Stimulated activated memory B cell treated with anti-CD40 and anti-IgM and Interleukin-4, amounts not matched to agents 10 μg/mL and 1 μg/mL and 100 μg/mL, for 72 hours (primary cell): Measurements from ENCODE around the gene SLC27A2.
A peak's percentile ranks its signal among the peaks of the same experiment; 100 is the strongest.

Experiments used
- ATAC-seq: fragments of 150-1000 bp; cut with Tn5 transposase; 2 replicates; pipeline ENCODE4 v1.10.0; 2021
- H3K27ac Mint-ChIP-seq: one replicate; pipeline ENCODE4 v1.8.0; 2022; ENCODE audit warnings: mild to moderate bottlenecking, mixed read lengths
- H3K27me3 Mint-ChIP-seq: one replicate; pipeline ENCODE4 v1.8.0; 2022; ENCODE audit warnings: mixed read lengths
- H3K36me3 Mint-ChIP-seq: one replicate; pipeline ENCODE4 v1.8.0; 2022; ENCODE audit warnings: mixed read lengths
- H3K4me1 Mint-ChIP-seq: one replicate; pipeline ENCODE4 v1.8.0; 2022; ENCODE audit warnings: mixed read lengths
- H3K4me3 Mint-ChIP-seq: one replicate; pipeline ENCODE4 v1.8.0; 2022; ENCODE audit warnings: mild to moderate bottlenecking, moderate library complexity, mixed read lengths
- H3K9me3 Mint-ChIP-seq: one replicate; pipeline ENCODE4 v1.8.0; 2022; ENCODE audit warnings: mixed read lengths

SLC27A2 gene

DNA sequence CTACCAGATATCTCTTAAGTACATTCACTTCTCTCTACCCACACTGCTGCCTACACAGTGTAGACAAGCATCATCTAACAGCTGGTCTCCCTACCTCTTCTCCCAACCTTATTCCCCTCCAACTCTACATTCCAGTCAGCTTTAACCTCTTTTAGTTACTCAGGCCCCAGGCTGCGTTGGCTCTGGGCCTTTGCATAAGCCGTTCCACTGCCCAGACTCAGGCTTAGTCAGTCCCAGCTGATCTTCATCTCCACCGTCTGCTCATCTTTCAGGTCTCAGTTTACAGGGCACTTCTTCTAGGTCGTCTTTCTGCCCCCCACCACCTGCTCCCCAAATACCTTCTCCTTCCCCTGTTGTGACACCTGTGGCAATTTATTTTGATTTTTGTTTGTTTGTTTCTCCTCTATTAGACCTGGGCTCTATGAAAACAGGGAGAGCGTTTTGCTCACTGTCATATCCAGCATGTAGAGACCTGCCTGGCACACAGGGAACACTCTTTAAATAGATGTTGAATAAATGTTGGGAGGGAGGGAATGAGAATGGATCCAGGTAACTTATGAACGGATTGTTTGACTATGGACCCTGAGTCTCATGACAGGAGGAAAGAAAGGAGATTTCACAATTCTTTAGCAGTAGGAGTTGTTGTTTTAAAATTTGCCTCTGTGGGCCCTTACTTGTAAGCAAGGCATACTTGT, 11.1 kb downstream of the SLC27A2 start:
- no peak for ATAC-seq

DNA sequence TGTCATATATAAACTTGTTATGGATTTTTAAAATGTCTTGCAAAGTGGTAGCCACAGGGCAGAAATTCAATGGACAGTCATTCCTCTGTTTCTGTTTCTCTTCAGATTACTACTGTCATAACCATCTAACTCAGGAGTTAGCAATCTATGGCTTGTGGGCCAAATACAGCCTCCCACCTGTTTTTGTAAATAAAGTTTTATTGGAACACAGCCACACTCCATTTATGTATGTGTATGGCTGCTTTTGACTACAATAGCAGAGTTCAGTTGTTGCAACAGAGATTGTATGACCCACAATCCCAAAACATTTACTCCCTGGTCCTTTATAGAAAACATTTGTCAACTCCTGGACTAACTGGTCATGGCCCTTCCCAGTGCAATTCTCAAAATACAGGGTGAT, 20.0 kb downstream of the SLC27A2 start:
- H3K36me3 Mint-ChIP-seq: no peaks in the 10 kb centered on the region
- H3K27me3 Mint-ChIP-seq: no peaks in the 10 kb centered on the region
- no peaks in the 10 kb centered on the region for H3K9me3 Mint-ChIP-seq
- no peak for ATAC-seq
- H3K4me1 Mint-ChIP-seq: no peaks in the 10 kb centered on the region
- no peak overlapping the region for H3K27ac Mint-ChIP-seq
- H3K4me3 Mint-ChIP-seq: no peak overlapping the region

More for the DNA sequence above, 11.1 kb downstream of the SLC27A2 start:
- no peaks in the 10 kb centered on the region for H3K9me3 Mint-ChIP-seq
- H3K27ac Mint-ChIP-seq: no peak overlapping the region
- H3K27me3 Mint-ChIP-seq: peaks cover 20% of the 10 kb centered on the region
- no peaks in the 10 kb centered on the region for H3K36me3 Mint-ChIP-seq
- no peak overlapping the region for H3K4me3 Mint-ChIP-seq
- H3K4me1 Mint-ChIP-seq: peaks cover 14% of the 10 kb centered on the region

DNA sequence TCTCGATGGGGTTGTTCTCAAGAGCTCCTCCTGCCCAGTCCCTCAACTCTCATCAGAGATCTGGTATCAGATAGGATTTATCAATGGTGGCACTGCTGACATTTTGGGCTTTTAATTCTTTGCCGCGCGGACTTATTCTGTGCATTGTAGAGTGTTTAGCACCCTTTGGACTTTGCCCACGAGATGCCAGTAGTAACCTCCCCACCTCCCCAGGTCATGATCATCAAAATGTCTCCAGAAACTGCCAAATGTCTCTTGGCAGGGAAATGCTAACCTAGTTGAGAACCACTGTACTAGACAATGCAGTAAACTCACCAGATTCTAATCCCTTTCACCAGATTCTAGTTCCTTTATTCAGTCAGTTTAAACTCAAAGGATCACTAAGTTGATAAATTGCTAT, 24.0 kb downstream of the SLC27A2 start:
- peaks cover under 1% of the 10 kb centered on the region for H3K36me3 Mint-ChIP-seq
- H3K4me1 Mint-ChIP-seq: no peaks in the 10 kb centered on the region
- no peak overlapping the region for H3K4me3 Mint-ChIP-seq
- H3K27ac Mint-ChIP-seq: no peak overlapping the region
- ATAC-seq: no peak
- H3K9me3 Mint-ChIP-seq: no peaks in the 10 kb centered on the region
- peaks cover 13% of the 10 kb centered on the region for H3K27me3 Mint-ChIP-seq

DNA sequence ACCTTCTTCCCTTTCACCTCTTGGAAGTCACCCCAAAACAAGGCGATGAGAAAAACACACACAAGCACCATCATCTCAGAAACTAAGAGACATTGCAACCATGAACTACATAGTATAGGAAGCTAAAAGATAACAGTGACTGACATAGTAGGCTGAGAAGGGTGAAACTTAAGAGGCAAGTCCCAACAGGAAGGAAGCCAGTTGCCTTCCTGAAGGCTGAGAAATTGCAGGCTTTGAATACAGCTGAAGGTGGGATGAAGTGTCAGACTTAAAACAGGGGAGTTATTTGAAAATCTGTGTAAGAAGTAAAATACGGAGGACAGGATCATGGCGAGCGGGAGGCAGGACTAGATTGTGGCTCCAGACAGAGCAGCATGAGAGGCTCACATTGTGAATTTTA, 27.8 kb downstream of the SLC27A2 start:
- H3K4me3 Mint-ChIP-seq: no peak overlapping the region
- H3K27me3 Mint-ChIP-seq: peaks cover 21% of the 10 kb centered on the region
- no peaks in the 10 kb centered on the region for H3K4me1 Mint-ChIP-seq
- peaks cover 7% of the 10 kb centered on the region for H3K36me3 Mint-ChIP-seq
- ATAC-seq: no peak
- H3K27ac Mint-ChIP-seq: no peak overlapping the region
- H3K9me3 Mint-ChIP-seq: peaks cover 15% of the 10 kb centered on the region

DNA sequence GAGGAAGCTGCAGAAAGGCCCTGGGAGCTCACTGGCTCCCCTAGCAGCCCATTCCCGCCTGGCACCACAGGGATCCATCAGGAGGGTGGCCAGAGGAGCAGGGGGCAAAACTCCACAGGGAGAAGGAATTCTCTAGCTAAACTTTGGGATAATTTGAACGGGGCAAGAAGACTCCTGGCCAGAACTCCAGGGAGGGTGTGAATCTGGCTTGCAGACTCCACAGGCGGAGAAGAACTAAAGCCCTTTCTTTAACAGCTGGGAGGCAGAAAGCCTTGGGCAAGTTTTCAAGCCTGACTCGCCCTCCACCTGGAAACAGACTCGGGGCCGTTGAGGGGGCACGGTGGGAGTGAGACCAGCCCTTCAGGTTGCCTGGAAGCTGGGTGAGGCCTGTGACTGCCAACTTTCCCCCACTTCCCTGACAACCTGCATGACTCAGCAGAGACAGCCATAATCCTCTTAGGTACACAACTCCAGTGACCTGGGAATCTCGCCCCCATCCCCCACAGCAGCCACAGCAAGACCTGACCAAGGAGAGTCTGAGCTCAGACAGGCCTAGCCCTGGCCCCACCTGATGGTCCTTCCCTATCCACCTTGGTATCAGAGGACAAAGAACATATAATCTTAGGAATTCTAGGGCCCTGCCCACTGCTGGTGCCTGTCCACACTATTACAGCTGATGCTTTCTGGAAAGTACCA, 28.6 kb downstream of the SLC27A2 start:
- no peaks in the 10 kb centered on the region for H3K4me1 Mint-ChIP-seq
- peaks cover 7% of the 10 kb centered on the region for H3K36me3 Mint-ChIP-seq
- H3K9me3 Mint-ChIP-seq: peaks cover 15% of the 10 kb centered on the region
- ATAC-seq: no peak
- peaks cover 21% of the 10 kb centered on the region for H3K27me3 Mint-ChIP-seq
- no peak overlapping the region for H3K27ac Mint-ChIP-seq
- no peak overlapping the region for H3K4me3 Mint-ChIP-seq

DNA sequence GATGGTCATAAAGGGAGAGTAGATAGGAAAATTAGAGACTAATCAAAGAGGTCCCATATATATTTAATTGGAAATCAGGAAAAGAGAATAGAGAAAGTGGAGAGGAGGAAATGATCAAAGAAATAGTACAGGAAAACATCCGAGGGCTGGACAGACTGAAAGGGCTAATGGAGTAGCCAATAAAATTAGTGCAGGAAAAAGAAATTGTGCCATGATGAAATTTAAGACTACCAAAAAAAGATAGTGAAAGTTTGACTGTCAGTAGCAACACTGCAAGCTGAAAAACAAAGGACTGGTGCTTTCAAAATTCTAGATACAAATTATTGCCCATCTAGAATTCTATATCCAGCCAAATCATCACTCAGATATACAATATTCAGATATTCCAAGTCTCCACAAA, 36.3 kb downstream of the SLC27A2 start:
- no peaks in the 10 kb centered on the region for H3K36me3 Mint-ChIP-seq
- no peak overlapping the region for H3K27ac Mint-ChIP-seq
- H3K4me3 Mint-ChIP-seq: no peak overlapping the region
- no peaks in the 10 kb centered on the region for H3K27me3 Mint-ChIP-seq
- peaks cover 6% of the 10 kb centered on the region for H3K4me1 Mint-ChIP-seq
- ATAC-seq: no peak
- no peaks in the 10 kb centered on the region for H3K9me3 Mint-ChIP-seq

DNA sequence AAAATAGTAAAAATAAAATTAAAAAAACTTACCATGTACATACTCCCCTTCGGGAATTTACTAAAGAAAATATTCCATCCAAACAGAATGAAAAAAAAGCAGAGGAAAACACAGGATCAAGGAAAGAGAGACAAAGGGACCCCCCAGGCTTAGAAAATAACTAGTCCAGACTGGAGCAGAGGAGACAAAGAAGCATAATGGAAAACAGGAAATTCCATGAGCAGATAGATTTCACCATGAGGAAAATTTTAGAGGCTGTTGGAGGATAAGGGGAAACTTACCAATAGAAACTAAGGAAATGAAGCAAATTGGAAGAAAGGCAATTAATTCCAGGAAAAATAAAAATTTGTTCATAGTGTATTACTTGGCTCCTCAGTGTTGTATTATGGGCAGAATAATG, 36.7 kb downstream of the SLC27A2 start:
- no peaks in the 10 kb centered on the region for H3K36me3 Mint-ChIP-seq
- no peaks in the 10 kb centered on the region for H3K27me3 Mint-ChIP-seq
- H3K4me1 Mint-ChIP-seq: peaks cover 6% of the 10 kb centered on the region
- no peak for ATAC-seq
- no peaks in the 10 kb centered on the region for H3K9me3 Mint-ChIP-seq
- H3K4me3 Mint-ChIP-seq: no peak overlapping the region
- H3K27ac Mint-ChIP-seq: no peak overlapping the region

DNA sequence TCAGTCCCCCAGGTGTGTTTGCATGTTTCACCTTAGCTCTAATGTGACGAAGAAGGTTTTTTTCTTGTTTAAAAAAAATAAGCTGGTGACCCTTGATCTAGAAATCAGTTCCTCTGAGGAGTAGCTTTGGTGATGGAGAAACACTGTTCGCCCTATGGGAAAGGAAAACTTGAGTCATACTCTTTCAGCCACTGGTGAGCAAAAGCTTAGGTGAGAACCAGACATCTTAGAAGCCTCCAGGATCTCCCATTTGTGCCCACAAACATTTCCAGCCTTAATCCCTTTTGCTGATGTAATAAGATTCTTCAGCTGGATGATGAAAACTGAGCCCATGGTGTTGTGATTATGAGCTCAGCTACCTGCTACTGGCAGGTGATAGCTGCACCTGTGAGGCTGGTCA, 37.8 kb downstream of the SLC27A2 start:
- Mint-ChIP-seq H3K36me3 (no peaks in the 10 kb centered on the region), H3K4me1 (peaks cover 6% of the 10 kb centered on the region), H3K4me3 (no peak overlapping the region), H3K27ac (no peak overlapping the region), H3K9me3 (no peaks in the 10 kb centered on the region), H3K27me3 (no peaks in the 10 kb centered on the region)
- peak; percentile 12 for ATAC-seq

DNA sequence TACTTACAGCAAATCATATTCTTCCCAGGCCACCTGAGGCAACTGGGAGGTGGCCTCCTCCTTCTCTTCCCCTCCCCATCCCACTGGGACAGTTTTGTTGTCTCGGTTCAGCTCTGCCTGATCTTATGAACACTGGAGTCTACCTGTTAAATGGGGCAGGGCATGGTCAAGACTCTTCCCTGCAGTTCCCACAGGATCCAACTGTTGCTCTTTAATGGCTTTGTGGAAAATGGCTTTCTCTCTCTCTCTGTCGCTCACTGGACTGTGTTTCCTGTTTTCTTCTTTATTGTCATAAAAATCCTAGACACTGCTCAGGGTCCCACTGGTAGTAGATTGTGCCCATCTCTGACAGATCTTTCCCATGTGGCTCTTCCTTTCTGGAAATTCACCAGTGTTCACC, 40.2 kb downstream of the SLC27A2 start:
- Mint-ChIP-seq H3K36me3 (no peaks in the 10 kb centered on the region), H3K9me3 (no peaks in the 10 kb centered on the region), H3K27ac (no peak overlapping the region), H3K27me3 (no peaks in the 10 kb centered on the region), H3K4me1 (peaks cover 6% of the 10 kb centered on the region), H3K4me3 (no peak overlapping the region)
- no peak for ATAC-seq

DNA sequence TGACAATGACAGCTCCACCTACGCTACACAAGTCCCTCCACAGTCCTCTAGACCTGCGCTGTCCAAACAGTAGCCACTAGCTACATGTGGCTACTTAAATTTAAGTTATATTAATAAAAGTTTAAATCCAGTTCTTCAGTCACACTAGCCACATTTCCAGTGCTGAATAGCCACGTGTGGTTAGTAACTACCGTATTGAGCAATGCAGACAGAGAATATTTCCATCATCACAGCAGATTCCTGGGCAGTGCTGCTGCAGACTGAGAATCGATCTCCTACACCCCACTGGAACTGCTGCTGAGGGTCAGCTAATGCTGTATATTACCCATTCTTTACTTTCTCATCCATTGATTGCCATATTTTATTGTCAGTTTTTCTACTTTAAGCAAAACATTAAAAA, 42.6 kb downstream of the SLC27A2 start:
- Mint-ChIP-seq H3K36me3 (no peaks in the 10 kb centered on the region), H3K27ac (no peak overlapping the region), H3K9me3 (no peaks in the 10 kb centered on the region), H3K4me3 (no peak overlapping the region), H3K4me1 (peaks cover 6% of the 10 kb centered on the region), H3K27me3 (no peaks in the 10 kb centered on the region)
- ATAC-seq: no peak

DNA sequence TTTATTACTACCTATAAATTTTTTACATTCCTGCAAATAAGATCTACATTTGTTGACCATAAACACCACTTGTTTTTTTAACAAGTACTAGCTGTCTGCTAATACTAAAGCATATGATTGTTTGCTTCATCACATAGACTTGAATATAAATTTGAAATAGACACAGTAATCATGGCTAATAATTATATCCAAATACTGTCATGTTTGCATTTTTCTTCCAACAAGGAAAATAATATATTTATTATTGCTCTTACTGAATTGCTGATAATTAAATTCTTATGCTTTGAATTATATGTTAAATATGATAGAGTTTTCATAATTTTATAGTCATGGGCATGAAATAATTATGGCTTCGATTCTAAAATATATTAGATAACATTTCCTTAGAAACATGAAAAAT, 43.1 kb downstream of the SLC27A2 start:
- peaks cover 6% of the 10 kb centered on the region for H3K4me1 Mint-ChIP-seq
- H3K36me3 Mint-ChIP-seq: no peaks in the 10 kb centered on the region
- ATAC-seq: no peak
- no peak overlapping the region for H3K27ac Mint-ChIP-seq
- H3K27me3 Mint-ChIP-seq: no peaks in the 10 kb centered on the region
- no peak overlapping the region for H3K4me3 Mint-ChIP-seq
- no peaks in the 10 kb centered on the region for H3K9me3 Mint-ChIP-seq

DNA sequence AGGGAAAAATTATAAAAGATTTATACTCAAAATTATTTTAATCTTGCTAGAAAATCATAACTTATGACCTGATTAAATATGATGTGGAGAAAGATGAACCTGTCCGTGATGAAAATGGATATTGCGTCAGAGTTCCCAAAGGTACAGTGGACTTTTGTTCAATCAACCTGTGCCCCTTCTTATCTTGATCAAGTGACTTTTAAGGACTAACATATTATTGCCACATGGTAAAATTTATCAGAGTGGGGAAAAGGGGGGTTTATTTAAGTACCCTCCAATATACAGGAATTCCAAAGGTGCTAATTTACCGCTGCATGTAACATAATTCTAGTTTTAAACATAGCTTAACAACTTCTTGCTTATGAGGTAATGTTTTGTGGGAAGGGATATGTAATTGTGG, 43.9 kb downstream of the SLC27A2 start:
- H3K9me3 Mint-ChIP-seq: no peaks in the 10 kb centered on the region
- no peak for ATAC-seq
- H3K36me3 Mint-ChIP-seq: no peaks in the 10 kb centered on the region
- H3K27ac Mint-ChIP-seq: no peak overlapping the region
- H3K4me3 Mint-ChIP-seq: no peak overlapping the region
- H3K4me1 Mint-ChIP-seq: peaks cover 6% of the 10 kb centered on the region
- no peaks in the 10 kb centered on the region for H3K27me3 Mint-ChIP-seq

DNA sequence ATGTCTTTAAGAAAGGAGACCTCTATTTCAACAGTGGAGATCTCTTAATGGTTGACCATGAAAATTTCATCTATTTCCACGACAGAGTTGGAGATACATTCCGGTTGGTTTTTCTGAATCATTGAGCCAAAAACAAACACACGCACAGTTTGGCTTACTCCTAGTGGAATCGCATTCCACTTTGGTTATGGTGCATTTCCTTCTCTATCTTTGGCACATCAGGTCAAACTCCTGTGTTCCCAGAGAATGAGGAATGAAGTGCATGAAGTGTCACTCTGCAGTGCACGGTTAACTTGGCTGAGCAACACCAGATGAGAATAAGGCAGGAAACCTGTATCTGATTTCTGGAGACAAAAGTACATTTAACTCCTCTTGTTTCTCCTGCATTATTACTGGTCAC, 45.1 kb downstream of the SLC27A2 start:
- no peaks in the 10 kb centered on the region for H3K27me3 Mint-ChIP-seq
- H3K36me3 Mint-ChIP-seq: no peaks in the 10 kb centered on the region
- no peak overlapping the region for H3K27ac Mint-ChIP-seq
- no peak for ATAC-seq
- peaks cover 4% of the 10 kb centered on the region for H3K4me1 Mint-ChIP-seq
- H3K4me3 Mint-ChIP-seq: no peak overlapping the region
- H3K9me3 Mint-ChIP-seq: no peaks in the 10 kb centered on the region

DNA sequence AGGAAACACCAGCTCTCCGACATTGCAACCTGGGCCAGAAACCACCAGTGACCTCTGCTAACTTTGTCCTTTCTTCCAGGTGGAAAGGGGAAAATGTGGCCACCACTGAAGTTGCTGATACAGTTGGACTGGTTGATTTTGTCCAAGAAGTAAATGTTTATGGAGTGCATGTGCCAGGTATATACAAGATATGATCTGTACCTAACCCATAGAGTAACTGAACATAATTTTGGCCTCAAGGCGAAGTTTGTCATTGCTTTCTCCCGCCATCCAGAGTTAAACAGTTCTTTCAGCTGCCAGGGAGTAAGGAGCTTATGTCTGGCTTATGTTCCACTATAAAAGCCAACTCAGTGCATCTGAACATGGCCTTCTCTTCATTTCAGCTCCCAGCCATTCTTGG, 46.9 kb downstream of the SLC27A2 start:
- Mint-ChIP-seq H3K9me3 (no peaks in the 10 kb centered on the region), H3K4me1 (no peaks in the 10 kb centered on the region), H3K27me3 (no peaks in the 10 kb centered on the region), H3K36me3 (no peaks in the 10 kb centered on the region), H3K4me3 (no peak overlapping the region), H3K27ac (no peak overlapping the region)
- no peak for ATAC-seq

DNA sequence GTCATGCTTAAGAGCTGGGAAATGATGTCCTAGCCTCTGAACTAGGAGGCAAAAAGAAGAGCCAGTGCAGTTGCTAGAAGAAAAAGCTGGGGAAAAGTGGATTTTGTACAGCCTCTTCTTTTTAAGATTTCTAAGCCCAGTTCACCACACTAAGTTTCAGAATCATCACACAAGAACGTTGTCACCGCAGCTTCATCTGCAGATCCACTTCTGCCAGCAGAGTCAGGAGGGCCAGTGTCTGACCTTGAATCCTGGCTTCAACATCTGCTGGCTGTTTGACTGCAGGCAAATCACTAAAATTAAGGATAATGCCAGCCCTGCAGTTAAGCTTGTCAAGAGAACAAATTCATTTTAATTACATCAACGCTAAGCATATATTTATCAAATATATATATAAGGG, 47.3 kb downstream of the SLC27A2 start:
- no peak for ATAC-seq
- Mint-ChIP-seq H3K4me3 (no peak overlapping the region), H3K36me3 (no peaks in the 10 kb centered on the region), H3K9me3 (no peaks in the 10 kb centered on the region), H3K27ac (no peak overlapping the region), H3K4me1 (no peaks in the 10 kb centered on the region), H3K27me3 (no peaks in the 10 kb centered on the region)

DNA sequence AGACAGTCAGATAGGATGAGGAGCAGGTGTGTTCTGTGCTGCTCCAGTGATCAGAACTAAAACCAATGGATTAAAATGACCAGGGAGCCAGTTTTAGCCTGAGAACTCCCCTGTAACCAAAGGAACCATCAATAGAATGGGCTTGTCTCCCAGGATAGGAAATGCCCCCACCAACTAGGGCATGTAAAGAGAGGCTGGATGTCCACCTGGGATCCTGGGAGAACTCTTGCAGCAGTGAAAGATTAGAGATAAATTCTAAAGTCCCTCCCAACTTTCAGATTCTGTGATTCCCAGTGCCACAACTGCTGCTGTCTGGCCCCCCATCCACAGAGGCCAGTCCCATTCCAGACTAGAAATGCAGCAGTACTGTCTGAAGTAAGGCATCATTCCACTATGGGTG, 49.8 kb downstream of the SLC27A2 start:
- no peaks in the 10 kb centered on the region for H3K4me1 Mint-ChIP-seq
- no peak overlapping the region for H3K4me3 Mint-ChIP-seq
- no peaks in the 10 kb centered on the region for H3K9me3 Mint-ChIP-seq
- no peak overlapping the region for H3K27ac Mint-ChIP-seq
- H3K36me3 Mint-ChIP-seq: no peaks in the 10 kb centered on the region
- no peak for ATAC-seq
- H3K27me3 Mint-ChIP-seq: no peaks in the 10 kb centered on the region
